ENCODE results near the gene GPR33.

GPR33 gene

GRCh38 chr14:31487886-31488285, at the start of gene GPR33:
TSS of gene GPR33 (minus strand) at chr14:31488039. CDS start at chr14:31483965, 4,074 bp downstream.
- no peak for DNase-seq (ENCODE audit: low read depth)
- no peak within 1 kb of the TSS for H3K4me3 ChIP-seq (ENCODE audit: low read depth, low read length)
- no peak for TF ChIP-seq CTCF (conservative IDR thresholded peaks at IDR 0.05; ENCODE audit: low read depth, low read length)

GRCh38 chr14:31536201-31536960, 48.5 kb upstream of the GPR33 start:
- no peak for DNase-seq (ENCODE audit: low read depth)
- no peak overlapping the region for H3K4me3 ChIP-seq (ENCODE audit: low read depth, low read length)

DNA sequence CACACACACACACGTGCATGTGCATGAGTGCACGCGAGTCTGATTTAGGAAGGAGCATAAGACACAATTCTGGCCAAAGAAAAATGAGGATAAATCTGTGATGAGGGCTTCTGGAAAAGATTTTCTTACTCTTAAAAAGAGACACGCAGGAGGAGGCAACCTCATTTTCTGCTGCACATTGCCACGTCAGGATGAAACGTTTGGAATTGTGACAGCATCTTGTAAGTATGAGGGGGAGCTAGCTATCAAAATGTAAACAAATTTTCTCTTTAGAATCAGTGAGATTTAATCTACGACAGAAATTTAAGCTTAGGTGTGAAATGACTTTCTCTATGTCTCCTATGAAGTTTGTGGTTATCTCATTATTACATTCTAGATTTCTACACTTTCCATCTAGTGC, 42.3 kb upstream of the GPR33 start:
- H3K4me3 ChIP-seq (ENCODE audit: low read depth, low read length) = no peak overlapping the region
- peak; percentile 39 for DNase-seq (ENCODE audit: low read depth)
- no peak for TF ChIP-seq CTCF (conservative IDR thresholded peaks at IDR 0.05; ENCODE audit: low read depth, low read length)

More at GRCh38 chr14:31536201-31536960, 48.5 kb upstream of the GPR33 start:
- no peak for TF ChIP-seq CTCF (conservative IDR thresholded peaks at IDR 0.05; ENCODE audit: low read depth, low read length)

- TF ChIP-seq CTCF (conservative IDR thresholded peaks at IDR 0.05; ENCODE audit: low read depth, low read length) = no peak
- H3K4me3 ChIP-seq (ENCODE audit: low read depth, low read length) = no peak overlapping the region
- DNase-seq (ENCODE audit: low read depth) = peak; percentile 61
Observed at GRCh38 chr14:31529053-31529452, 41.2 kb upstream of the GPR33 start.

DNA sequence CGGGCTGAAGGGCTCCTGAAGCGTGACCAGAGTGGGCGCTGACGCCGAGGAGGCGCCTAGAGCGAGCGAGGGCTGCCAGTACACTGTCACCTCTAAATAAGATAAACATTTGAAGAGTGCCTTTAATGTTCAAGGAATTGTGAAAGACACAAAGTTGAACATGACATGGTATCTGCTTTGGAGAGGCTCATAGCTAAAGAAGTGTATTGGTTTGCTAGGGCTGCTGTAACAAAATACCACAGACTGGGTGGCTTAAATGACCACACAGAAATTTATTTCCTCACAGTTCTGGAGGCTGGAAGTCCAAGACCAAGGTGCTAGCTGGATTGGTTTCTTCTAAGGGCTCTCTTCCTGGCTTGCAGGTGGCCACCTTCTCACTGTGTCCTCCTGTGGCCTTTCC, 39.7 kb upstream of the GPR33 start:
- DNase-seq (ENCODE audit: low read depth) = no peak
- TF ChIP-seq CTCF (conservative IDR thresholded peaks at IDR 0.05; ENCODE audit: low read depth, low read length) = no peak
- no peak overlapping the region for H3K4me3 ChIP-seq (ENCODE audit: low read depth, low read length)

- no peak for TF ChIP-seq CTCF (conservative IDR thresholded peaks at IDR 0.05; ENCODE audit: low read depth, low read length)
- DNase-seq (ENCODE audit: low read depth) = no peak
- H3K4me3 ChIP-seq (ENCODE audit: low read depth, low read length) = no peak overlapping the region
Observed at GRCh38 chr14:31527087-31527486, 39.2 kb upstream of the GPR33 start.

GRCh38 chr14:31510855-31511254, 23.0 kb upstream of the GPR33 start:
- H3K4me3 ChIP-seq (ENCODE audit: low read depth, low read length) = no peak overlapping the region
- no peak for DNase-seq (ENCODE audit: low read depth)
- no peak for TF ChIP-seq CTCF (conservative IDR thresholded peaks at IDR 0.05; ENCODE audit: low read depth, low read length)

All from choroid plexus epithelial cell (primary cell).